ENCODE data around the gene PHYHD1.

PHYHD1 gene

DNA sequence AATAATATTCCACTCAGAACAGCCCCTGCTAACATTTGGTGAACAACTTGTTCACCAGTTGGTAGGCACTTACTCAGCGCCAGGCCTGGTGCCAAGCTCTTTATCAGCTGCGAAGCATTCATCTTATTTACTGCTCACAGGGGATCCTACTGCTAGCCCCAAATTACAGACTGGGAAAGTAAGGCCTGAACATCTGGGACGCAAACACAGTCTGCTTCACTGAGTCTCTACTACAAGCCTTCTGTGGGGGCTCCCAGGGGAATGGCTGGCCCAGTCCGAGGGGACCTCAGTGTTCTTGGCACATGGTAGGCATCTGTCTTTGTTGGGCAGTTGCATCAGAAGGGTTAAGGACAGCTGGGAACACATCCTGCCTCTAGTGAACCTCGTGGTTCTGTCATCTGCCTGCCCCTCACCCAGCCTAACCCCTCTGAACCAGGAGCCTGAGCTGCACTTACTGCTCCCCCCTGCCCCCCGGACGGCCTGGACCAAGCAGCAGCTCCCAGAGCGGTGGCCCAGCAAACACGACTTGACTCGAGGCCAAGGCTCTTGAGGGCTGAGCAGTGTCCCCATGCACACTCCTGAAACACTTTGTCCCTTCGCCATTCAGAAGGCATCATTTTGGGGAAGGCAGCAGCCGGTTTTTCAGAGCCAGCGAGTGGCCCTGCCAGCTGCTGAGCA, at the start of gene PHYHD1:
Gene PHYHD1 (plus strand): TSS at position 602 of the 678 bp plus-strand sequence. CDS start 1,342 bp downstream, outside the sequence.
- no peak for DNase-seq

DNA sequence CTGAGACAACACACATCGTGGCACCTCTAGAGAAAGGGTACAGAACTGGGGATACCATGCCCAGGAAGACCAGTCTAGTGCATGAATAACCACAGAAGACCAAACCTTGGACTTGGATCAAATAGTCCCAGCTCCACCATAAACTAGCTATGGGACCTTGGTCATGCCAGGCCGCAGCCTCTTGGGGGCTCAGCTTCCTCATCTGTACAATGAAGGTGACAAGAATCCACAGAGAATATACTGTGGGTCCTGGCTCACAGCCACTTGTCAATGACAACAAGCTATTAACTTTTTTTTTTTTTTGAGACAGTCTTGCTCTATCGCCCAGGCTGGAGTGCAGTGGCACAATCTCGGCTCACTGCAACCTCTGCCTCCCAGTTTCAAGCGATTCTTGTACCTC, 42.9 kb upstream of the PHYHD1 start:
- no peak for DNase-seq

DNA sequence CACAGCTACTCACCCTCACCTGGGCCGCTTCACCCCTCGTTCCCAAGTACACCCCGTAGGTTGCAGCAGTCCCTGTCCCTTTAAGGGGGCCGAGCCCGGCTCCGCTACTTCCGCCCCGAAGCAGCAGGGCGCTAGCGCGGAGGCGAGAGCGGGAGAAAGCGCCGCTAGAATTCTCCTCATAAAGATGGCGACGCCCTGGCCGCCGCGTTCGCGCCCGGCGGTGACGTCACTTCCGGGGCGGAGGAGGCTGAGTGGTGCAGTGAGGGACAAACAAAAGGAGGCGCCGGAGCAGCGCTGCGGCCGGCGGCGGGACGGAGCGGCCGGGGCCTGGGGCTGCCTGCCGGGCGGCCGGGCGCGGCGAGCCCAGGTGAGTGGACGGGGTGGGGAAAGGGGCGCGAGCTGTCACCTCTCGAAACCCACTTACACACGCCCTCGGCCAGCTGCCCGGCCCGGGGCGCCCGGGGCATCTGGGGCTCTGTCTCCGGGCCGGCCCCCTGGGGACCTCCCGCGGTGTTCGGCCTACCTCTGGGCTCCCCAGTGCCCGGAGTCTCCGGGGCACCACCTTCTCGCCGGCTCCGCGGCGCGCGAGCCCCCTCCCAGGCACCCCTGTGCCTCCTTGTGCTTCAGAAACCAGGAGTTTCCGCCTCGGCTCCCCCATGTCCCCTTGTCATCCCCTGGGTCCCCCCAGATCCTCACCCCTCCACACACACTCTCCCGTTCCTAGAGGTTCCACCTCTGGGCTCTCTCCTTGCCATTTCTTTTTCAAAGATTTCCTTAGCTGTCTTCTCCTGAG, 38.7 kb upstream of the PHYHD1 start, which contains the start of the genes KYAT1 and LRRC8A:
Gene KYAT1 (minus strand): TSS at position 67 of the 793 bp plus-strand sequence. CDS start 36,545 bp downstream, outside the sequence.
Gene LRRC8A (plus strand): TSS at position 250 of the 793 bp plus-strand sequence. CDS start 25,032 bp downstream, outside the sequence.
- DNase-seq: peak; percentile 98

DNA sequence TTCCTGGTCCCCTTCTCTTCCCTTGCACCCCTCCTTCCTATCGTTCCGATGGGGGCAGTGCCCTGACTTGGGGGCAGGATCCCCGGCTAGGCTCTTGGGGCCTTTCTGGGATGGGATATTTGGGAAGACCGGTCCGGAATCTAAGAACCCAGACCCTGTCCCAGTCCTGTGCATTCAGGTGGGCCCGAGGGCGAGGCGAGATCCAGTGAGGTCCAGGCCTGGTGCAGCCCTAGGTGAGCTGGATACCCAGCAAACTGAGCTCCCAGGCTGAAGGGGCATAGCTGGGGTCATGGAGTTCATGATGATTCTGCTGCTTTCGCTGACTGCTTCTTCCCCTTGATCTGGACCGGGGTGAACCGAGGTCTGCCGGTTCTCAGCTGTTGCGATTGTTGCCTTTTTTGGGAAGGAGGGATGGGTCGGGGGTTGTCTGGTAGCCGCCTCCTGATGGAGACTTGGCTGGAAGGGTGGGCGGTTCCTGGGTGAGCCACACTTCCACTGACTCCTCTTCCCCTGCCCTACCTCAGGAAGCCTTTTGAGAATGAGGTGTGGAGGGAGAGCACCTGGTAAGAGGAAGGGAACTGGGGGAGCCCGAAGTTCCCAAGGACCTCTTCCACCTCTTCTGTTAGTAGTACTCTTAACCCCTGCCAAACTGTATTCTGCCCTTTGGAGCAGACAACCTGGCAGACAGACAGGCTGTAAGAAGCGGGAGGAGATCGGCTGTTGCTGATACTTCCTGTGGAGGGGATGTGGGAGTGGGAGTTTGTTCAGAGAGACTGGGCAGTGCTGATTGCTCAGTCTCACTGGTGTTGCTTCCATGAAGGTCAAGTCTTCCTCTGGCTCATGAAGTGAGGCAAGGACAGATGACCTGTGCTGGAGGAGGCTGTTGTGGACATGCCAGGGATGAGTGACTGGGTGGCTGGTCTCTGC, 37.8 kb upstream of the PHYHD1 start:
- peak; percentile 13 for DNase-seq

DNA sequence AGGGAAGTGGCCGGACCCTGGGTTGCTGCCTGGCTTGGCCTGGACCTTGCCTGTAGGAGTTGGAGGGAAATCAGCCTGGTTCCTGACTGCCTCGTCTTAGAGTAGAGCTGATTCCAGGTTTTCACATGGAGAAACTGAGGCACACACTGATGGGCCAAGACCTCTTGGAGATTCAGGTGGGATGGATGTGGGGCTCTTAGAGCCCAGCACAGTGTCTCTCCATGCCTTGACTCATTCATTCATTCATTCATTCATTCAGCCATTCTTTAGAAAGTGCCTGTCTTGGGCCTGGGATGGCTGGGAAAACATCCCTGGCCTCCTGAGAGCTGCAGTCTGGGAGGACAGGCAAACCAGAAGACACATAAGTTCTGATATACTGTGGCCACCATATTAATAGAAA, 36.6 kb upstream of the PHYHD1 start:
- DNase-seq: no peak

DNA sequence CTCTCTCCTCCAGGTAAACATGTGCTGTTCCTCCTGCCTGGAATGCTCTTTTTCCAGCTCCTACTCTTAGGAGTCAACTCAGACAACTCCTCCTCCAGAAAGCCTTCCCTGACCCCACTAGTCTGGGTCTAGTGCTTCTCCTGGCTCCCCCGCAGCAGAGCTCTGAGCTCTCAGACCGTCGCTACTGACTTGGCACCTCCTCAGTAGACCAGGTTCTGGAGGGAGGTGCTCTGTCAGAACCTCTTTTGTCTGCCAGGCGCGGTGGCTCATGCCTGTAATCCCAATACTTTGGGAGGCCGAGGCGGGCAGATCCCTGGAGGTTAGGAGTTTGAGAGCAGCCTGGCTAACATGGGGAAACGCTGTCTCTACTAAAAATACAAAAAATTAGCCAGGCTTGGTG, 35.4 kb upstream of the PHYHD1 start:
- no peak for DNase-seq

DNA sequence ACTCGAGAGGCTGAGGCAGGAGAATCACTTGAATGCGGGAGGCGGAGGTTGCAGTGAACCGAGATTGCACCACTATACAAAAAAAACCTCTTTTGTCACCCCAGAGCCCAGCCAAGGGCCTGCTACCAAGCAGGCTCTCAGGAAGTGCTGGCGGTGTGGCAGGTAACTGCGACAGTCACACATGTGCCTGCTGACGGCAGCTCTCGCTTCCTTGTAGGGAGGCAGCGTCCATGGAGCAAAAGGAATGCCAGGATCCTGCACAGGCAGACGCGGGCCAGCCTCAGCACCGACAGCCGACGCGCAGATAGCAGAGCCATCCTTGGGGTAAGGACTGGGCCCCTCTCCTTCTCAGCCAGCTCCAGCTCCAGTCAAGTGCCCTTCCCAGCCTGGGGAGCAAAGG, 35.0 kb upstream of the PHYHD1 start:
- no peak for DNase-seq

DNA sequence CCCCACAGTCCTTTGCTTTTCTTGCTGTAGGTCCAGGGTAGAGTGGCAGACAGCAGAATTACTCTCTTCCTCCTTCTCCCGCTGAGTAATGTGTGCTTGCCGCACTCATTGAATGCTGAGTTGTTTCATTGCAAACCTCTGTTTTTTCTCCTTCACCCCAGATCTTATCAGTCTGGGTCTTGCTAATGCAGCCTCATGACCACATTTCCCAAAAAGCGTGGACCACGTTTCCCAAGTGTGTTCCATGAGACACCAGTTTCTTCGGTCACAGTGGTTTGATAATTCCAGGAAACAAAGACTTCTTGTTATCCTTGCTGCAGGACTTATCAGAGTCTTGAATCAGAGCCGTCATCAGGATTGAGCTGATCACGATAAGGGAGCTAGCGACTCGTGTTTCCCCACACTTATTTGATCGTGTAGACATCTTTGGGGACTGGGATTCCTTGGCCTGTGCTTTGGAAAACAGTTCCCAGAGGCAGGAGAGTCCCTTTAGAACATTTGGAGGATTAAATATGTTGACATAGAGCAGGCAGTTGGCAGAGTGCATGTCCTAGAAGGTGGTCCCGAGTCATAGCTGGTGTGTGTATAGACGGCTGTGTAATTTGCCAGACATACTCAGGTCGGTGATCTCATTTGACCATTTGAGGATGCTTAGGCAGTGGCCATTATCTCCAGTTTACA, 34.4 kb upstream of the PHYHD1 start:
- no peak for DNase-seq

DNA sequence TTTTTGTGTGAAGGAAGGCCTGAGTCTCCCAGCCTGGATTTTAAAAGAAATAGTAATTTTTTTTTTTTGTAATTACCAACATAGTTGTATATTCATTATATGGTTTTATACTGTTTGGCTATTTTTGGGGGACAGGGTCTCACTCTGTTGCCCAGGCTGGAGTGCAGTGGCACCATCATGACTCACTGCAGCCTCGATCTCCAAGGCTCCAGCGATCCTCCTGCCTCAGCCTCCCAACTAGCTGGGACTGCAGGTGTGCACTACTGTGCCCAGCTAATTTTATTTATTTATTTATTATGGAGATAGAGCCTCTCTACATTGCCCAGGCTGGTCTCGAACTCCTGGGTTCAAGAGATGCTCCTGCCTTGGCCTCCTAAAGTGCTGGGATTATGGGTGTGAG, 33.7 kb upstream of the PHYHD1 start:
- DNase-seq: no peak

DNA sequence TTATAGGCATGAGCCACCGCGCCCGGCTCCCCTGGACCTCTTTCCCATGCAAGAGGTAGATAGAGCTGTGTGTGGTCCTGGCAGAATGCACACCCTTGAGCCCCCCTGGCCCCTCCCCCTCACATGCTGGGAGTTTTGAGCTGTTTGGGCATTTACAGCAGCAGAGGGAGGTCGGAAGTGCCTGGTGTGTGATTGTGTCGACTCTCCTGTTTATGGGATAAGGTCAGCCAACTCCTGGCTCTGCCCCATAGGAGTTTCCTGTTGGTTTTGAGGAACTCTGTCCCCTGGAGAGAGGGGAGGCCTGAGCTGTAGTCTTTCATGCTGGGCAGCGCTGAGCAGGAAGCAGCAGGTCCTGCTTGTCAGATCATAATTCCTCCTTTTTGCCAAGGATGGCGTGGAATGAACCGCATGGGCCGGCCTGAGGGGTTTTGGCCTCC, 32.9 kb upstream of the PHYHD1 start:
- DNase-seq: no peak

DNA sequence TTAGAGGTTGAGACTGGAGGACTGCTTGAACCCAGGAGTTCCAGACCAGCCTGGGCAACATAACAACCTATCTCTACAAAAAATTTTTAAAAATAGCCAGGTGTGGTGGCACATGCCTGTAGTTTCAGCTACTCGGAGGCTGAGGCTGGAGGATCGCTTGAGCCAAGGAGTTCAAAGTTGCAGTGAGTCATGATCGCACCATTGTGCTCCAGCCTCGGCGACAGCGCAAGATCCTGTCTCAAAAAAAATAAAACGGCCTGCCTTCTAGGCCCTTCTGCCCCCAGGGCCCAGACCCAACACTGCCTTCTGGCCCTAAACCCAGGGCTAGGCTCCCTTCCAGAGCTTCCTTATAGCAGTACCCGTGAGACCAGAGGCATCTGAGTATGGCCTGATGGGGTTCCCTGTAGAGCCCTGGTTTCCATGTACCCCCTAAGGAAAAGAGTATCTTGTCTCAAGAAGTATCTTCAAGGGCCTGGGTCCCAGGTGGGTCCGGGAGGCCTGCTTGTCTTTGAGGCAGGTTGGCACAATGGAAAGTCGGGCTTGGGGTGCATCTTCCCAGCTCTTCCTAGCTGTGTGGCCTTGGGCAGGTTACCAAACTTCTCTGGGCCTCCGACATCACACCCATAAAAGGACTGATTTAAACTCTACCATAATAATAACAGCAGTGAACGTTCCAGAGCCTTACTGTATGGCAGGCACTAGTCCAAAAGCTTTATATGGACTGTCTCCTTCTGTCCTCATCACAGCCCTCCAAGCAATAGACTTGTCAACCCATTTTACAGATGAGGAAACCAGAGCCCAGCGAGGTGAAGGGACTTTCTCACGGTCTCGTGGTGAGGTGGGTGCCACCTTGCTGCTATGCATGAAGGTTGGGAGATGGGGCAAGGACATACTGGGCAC, 29.2 kb upstream of the PHYHD1 start:
- no peak for DNase-seq

DNA sequence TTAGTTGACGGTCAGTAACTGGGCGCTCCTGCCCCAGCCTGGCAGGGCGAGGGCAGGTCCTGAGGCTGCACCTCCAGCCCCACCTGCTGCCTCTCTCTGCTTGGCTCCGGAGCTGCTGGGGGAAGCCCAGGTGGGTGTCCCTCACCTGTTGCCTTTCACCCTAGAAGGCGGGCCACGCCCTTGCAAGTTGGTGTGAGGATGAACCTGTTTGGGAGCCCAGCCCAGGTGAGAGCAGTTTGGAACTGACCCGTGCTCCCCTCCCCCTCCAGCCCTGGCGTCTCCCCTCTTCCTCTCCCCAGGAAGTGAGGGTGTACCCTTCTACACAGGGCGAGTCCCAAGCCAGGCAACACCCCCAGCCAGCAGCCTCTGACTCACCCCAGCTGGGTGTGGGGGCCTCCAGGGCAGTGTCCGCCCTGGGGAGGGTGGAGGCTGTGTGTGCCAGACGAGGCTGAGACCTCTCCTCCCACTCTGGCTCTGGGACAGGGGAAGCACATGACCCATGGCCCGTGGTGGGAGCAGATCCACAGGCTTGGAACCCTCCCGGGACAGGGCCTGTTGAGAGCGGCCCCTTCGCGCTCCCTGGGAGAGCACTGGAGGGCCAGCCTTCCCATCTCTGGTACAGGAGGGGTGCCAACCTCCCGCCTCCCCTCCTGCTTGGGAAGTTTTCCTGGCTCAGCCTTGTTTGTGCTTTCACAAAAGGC, 28.4 kb upstream of the PHYHD1 start:
- DNase-seq: no peak

DNA sequence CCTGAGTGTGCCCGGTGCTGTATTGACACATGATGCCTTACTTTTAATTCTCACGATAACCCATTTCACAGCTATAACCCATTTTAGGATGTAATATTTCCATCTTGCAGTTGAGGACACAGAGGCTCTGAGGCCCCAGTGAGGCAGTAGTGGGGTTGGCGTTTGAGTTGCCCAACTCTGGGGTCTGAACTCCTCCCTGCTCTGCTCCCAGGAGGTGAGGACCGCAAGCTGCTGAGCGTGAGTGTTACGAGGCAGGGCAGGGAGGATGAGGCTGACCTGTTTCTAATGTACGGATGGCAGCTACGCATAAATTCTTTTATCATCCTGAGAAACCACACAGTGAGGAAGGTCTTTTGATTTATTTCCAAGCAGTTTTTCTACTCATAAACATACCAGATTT, 27.4 kb upstream of the PHYHD1 start:
- DNase-seq: no peak

DNA sequence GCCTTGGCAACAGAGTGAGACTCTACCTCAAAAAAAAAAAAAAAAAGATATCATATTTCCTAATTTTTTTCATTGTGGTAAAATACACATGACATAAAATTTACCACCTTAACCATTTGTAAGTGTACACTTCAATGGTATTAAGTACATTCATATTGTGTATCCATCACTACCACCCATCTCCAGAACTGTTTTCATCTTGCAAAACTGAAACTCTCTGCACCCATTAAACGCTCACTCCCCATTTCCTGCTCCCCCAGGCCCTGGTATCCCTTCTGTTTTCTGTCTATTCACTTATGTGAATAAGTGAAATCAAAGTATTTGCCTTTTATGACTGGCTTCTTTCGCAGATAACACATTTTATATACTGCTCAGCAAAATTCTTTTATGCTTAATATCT, 26.0 kb upstream of the PHYHD1 start:
- DNase-seq: peak; percentile 10

DNA sequence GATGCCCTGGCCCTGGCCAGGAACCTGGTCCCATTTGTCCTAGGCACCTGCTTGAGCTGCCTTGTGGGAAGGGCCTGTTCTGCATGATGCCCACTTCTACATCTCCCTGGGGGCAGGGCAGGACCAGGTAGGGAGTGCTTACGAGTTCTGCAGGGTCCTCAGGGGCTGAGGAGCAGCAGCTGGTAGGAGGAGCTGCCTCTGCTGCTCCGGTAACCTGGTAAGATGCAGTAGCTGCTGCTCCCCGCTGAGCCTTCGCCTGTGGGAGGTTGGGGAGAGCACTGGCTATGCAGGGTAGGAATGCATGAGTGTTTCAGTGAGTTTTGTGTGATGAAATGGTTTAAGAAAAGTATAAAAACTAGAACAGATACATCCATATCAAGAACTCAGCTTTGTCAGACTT, 25.2 kb upstream of the PHYHD1 start:
- no peak for DNase-seq

DNA sequence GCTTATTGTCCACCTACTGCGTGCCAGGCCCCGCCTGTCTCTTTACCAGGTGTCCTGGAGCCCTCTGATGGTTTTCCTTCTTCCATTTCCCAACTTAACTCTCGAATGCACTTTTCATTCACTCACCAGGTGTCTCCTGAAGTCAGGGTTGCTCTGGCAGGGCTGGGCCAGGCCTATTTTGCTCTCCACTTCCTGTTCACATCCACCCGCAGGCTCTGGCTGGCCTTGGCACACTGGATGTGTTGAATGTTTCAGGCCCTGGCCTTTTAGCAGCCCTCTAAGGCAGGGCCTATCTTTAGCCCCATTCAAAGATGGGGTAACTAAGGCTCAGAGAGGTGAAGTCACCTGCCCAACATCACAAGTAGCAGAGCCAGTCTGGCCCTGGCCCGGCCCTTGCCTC, 22.4 kb upstream of the PHYHD1 start:
- DNase-seq: no peak

DNA sequence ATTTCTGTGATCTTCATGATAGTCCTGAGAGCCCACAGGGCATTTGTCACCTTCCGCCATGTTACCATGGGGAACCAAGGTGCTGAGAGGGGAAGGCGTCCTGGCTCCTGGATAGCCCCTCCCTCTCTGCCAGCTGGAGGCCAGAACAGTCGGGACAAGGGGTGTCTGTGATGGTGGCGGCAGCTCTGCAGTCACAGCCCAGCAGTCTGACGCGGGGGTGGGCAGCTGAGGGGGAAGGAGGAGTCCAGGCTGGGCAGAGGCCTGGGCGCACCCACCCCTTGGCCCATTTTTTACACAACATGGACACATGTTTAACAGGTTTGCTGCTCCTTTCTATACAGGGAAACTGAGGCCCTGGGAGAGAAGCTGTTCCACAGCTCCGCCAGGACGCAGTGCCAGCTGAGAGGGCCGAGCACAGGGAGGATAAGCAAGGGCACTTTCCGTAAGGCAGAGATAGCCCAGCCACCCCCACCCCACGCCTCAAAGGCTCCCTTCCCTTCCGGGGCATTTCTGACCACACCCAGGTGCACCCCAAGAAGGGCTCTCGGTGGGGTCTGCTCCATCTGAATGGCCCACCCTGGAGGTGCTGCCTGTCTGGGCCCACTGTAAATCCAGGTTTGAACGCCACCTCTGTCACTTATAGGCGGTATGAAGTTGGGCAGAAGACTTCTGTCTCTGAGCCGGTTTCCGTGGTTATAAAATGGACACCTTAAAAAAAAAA, 21.8 kb upstream of the PHYHD1 start:
- no peak for DNase-seq

DNA sequence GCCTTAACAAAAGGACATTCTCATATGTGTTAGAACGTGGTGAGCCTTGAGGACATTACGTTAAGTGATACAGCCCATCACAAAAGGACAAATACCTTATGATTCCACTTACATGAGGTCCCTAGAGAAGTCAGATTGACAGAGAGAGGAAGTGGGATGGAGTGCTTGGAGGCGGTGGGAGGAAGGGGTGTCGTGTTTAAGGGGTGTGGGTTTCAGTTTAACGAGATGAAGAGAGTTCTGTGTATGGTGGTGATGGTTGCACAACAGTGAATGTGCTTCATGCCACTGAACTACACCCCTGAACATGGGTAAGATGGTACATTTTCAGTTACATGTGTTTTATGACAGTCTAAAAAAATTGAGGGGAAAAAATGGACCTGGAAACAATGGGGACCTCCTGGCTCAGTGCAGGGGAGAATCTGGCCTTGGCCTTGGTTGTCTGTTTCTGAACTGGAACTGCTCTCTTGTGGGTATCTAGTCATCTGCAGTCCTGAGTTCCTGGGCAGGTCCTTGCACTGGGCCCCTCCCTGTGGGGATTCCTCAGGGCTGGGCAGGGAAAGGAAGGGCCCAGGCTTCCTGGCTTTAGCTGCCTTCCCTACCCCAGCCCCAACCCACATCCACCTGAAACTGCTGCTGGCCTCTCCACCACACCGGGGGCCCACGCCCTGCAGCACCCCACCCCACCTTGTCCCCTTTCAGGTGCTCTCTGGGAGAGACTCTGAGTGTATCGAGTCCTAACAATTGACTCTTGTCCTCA, 21.0 kb upstream of the PHYHD1 start:
- no peak for DNase-seq

DNA sequence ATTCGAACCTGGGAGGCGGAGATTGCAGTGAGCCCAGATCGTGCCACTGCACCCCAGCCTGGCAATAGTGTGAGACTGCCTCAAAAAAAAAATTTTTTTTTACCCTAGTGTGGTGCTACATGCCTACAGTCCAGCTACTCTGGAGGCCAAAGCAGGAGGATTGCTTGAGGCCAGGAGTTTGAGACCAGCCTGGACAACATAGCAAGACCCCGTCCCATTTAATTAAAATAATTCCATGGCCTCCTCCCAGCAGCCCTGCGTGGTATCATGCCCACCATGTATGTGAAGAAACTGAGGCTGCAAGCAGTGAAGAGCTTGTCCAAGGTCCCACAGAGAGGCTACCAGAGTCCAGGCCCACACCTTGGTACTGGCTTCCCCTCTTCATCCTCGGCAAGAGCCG, 19.4 kb upstream of the PHYHD1 start:
- no peak for DNase-seq

All from stimulated activated naive CD4-positive, alpha-beta T cell treated with Interleukin-2 at 50 U/mL for 16 hours (primary cell).